SK-MEL-5 (cell line): ENCODE results near the gene VTI1B. TPM values are rescaled to one million over a fixed set of nuclear protein-coding genes. Genes with fewer than 3 reads are reported as not detected.
A peak's percentile ranks its signal among the peaks of the same experiment; 100 is the strongest.
"Not testable (repeated sequence)": the region's sequence is repeated elsewhere in the genome, so short reads cannot be mapped to it uniquely, and the experiment has no call there.

ENCODE experiments used
- DNase-seq: peaks from one replicate; pipeline ENCODE4 v3.0.0-alpha.2; 2016; ENCODE audit warnings: low read depth, low spot score
- in situ Hi-C: cut with HindIII; loops from 2 replicates; pipeline ENCODE4 v1.10.0; 2016; ENCODE audit warnings: low sequenced_read_pairs, high pct_unique_total_duplicates, low pct_unique_long_range_greater_than_20kb
- polyA plus RNA-seq, 2 experiments: library from polyadenylated mRNA; depleted of rRNA; stranded (reverse); fragments of >200 nt; gene quantifications; 2 replicates each; pipeline ENCODE4 v1.2.3, GENCODE V29; 2015
- total RNA-seq: library from RNA; depleted of rRNA; stranded (reverse); fragments of >200 nt; shearing (Covaris generic); gene quantifications from 2 replicates; pipeline ENCODE4 v1.2.3, GENCODE V29; 2014; rRNA removed

The VTI1B gene
- 52.5 and 72.1 TPM in 2 replicates for total RNA-seq
- 45.2 and 51.5 TPM in 2 replicates for polyA plus RNA-seq (2015; cell fraction: cytosol; rRNA removed)
- 12.7 and 24.5 TPM in 2 replicates for polyA plus RNA-seq (2015; cell fraction: nucleus; rRNA removed)

GRCh38 chr14:67674480-67675218, at the start of gene VTI1B:
TSS of gene VTI1B (minus strand) at chr14:67674632. CDS start at chr14:67674489, 143 bp downstream.
- peak; percentile 73 for DNase-seq
- in situ Hi-C loops: no loop called here

DNA sequence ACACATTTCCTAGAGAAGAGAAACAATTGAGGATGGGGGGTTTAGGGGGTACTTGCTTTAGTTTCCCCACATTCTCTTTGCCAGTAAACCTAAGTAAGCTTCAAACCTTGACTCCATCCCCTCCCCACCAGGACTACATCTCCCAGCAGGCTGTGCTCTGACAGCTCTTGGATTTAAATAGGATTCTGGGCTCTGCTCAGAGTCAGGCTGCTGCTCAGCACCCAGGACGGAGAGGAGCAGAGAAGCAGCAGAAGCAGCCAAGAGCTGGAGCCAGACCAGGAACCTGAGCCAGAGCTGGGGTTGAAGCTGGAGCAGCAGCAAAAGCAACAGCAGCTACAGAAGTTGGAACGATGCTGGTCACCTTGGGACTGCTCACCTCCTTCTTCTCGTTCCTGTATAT, 47.9 kb upstream of the VTI1B start:
- in situ Hi-C loops: no loop called here
- DNase-seq: peak; percentile 45

GRCh38 chr14:67721875-67722274, 47.4 kb upstream of the VTI1B start:
- in situ Hi-C loops: no loop called here
- DNase-seq: no peak

DNA sequence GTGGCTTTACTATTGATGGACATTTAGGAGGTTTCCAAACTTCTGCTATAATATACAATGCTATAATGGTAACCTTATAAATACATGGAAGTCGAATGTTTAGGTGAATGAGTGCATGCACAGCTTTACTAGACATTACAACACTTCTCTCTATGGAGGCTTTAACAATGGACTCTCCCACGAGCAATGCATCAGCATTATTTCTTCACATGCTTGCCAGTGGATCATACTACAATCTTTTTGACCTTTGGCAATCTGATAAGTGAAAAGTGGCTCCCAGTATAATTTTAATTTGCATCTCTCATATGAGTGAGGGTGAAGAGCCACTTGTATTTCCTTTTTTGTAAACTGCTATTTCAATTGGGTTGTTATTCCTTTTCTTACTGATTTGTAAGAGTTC, 45.4 kb upstream of the VTI1B start:
- in situ Hi-C loops: no loop called here
- peak; percentile 43 for DNase-seq

DNA sequence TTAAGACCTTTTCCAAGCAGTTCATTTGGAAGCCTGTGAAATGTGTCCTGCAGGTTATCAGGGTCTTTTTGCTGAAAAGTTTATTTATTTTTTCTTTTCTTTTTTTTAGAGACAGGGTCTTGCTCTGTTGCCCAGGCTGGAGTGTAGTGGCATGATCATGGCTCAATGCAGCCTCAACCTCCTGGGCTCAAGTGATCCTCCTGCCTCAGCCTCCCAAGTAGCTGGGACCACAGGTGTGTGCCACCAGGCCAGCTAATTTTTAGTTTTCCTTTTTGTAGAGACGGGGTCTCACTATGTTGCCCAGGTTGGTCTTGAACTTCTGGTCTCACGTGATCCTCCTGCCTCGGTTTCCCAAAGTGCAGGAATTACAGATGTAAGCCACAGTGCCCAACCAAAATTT, 45.0 kb upstream of the VTI1B start:
- in situ Hi-C loops, DNase-seq: not testable (repeated sequence)

GRCh38 chr14:67718265-67718664, 43.8 kb upstream of the VTI1B start:
- in situ Hi-C loops: no loop called here
- DNase-seq: no peak

GRCh38 chr14:67717048-67717447, 42.6 kb upstream of the VTI1B start:
- DNase-seq: no peak
- in situ Hi-C loops: no loop called here

DNA sequence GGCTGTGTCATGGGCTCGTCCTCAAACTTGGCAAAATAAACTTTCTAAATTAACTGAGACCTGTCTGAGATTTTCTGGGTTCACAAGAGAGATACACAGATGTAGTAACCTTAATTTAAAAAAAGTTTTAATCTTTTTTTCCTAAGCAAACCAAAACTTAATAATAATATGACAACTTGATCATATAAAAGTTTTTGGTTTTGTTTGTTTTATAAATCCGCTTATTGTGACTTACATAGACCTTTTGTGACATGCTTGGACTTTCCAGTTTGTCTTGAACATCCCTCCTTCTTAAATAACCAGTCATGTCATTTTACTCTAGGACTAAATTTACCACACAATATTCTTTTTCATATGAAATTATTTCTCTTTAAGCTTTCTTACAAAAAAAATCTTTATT, 35.8 kb upstream of the VTI1B start:
- no peak for DNase-seq

DNA sequence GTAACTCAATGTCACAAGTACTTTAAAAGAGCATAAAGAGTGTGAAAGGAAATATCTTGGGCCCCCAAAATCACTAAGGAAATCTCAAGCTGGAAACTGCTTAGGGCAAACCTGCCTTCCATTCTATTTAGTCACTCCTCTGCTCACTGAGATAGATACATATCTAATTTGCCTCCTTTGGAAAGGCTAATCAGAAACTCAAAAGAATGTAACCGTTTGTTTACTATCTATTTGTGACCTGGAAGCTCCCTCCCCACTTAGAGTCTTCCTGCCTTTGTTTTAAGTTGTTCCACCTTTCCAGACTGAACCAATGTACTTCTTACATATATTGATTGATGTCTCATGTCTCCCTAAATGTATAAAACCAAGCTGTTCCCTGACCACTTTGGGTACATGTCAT, 35.4 kb upstream of the VTI1B start:
- in situ Hi-C loops, DNase-seq: not testable (repeated sequence)

More for the DNA sequence above, 35.8 kb upstream of the VTI1B start:
- in situ Hi-C loops: no loop called here

DNA sequence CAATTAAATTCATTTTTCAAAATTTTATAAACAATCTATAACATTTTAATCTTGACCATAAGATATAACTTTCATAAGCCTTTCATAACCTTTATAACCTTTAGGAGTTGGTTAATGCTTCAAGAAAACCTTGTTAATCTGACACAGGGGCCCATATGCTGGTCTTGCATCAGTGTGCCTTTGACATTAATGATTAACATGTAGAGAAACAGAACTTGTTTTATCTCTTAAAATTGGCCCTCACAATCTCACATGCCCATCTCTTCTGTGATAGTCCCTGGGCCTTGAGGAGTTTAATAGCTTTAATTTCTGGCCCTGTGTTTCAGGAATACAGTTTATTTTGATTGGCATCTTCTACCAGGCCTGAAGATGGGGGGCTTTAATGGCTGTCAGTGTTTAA, 34.9 kb upstream of the VTI1B start:
- DNase-seq, in situ Hi-C loops: not testable (repeated sequence)

GRCh38 chr14:67705211-67705610, 30.8 kb upstream of the VTI1B start:
- in situ Hi-C loops: no loop called here

DNA sequence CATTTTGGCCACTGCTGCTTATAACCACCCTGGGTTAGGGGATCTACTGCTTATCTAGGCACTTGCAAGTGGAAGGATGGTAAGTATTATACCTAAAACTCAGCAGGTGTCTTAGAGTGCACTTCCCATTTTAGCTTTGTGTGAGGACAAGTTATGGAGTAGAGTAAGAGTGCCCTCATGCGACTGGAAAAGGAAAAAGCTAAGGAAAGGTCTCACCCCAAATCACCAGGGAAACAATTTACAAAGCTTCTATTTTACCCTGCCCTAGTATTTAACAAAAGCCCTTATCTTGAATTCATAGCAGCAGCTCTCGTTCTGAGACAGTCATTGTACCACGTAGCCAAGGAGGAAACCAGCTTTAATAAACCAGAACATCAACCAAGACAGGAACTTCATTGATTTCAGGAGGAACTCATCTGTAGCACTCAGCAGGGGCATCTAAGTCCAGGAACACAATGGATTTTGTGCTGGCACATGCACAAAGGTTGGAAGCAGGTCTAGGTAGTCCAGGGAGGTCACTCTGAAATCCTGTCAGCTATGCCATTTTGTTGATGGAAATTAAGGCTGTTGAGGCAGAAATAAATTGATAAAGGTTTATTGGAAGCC, 30.2 kb upstream of the VTI1B start:
- DNase-seq: peak; percentile 94
- in situ Hi-C loops: no loop called here

More at GRCh38 chr14:67705211-67705610, 30.8 kb upstream of the VTI1B start:
- DNase-seq: no peak

- no peak for DNase-seq
- in situ Hi-C loops: no loop called here
These were observed 29.6 kb upstream of the VTI1B start for GRCh38 chr14:67703997-67704396.

DNA sequence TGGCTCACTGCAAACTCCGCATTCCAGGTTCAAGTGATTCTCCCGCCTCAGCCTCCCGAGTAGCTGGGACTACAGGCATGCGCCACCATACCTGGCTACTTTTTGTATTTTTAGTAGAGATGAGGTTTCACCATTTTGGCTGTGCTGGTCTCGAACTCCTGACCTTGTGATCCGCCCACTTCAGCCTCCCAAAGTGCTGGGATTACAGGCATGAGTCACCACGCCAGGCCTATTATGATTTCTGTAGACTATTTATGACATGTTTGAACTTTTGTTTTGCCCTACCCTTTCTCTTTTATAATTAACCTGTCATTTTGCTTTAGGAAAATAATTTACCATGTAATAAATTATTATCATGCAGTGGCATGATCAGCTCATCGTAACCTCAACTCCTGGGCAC, 27.1 kb upstream of the VTI1B start, which contains the start of gene RDH12:
Gene RDH12 (plus strand): TSS at position 395 of the 400 bp plus-strand sequence. CDS start 20,757 bp downstream, outside the sequence.
- DNase-seq, in situ Hi-C loops: not testable (repeated sequence)

DNA sequence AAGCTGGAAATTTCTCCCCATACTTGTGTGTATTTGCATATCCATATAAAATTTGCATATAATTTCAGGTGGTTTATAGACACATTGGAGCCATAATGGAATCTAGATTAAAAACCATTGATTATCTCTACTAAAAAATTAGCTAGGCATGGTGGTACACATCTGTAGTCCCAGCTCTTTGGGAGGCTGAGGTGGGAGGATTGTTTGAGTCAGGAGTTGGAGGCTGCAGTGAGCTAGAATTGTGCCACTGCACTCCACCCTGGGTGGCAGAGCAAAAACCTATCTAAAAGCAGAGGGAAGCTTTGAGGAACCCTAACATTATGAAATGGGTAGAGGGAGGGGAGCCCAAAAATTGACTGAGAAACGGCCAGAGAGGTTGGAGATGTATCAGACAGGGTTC, 23.7 kb upstream of the VTI1B start:
- in situ Hi-C loops: no loop called here
- no peak for DNase-seq

- in situ Hi-C loops: no loop called here
These were observed 22.6 kb upstream of the VTI1B start for GRCh38 chr14:67697006-67697405.

DNA sequence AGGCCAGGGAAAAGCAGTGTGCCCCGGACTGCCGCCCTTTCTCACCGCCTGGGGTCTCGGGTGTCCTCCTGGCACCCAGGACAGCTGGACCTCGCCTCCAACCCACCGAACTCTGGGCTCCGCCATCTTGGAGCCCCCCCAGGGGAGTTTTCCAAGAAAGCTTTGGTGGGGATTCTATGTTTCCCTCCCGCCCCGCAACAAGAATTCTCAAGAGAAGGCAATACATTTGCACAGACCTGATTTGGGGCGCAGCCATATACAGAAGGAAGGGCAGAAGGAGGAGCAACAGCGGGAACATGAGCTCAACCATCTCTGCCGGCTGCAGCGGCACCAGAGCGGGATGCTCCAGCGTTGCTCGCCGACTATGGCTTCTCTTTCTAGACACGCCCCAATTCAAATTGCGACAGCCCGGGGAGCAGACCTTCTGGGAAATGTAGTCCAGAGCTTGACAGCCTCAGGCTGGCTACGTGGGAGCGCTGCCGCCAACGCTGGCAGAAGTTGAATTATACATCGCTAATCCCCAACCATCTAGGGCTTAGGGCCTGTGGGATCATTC, 21.0 kb upstream of the VTI1B start, which contains the start of gene RDH11:
Gene RDH11 (minus strand): TSS at position 371 of the 556 bp plus-strand sequence. CDS start 61 bp downstream, at position 310.
- peak; percentile 94 for DNase-seq
- in situ Hi-C loops: no loop called here

More at GRCh38 chr14:67697006-67697405, 22.6 kb upstream of the VTI1B start:
- DNase-seq: no peak

DNA sequence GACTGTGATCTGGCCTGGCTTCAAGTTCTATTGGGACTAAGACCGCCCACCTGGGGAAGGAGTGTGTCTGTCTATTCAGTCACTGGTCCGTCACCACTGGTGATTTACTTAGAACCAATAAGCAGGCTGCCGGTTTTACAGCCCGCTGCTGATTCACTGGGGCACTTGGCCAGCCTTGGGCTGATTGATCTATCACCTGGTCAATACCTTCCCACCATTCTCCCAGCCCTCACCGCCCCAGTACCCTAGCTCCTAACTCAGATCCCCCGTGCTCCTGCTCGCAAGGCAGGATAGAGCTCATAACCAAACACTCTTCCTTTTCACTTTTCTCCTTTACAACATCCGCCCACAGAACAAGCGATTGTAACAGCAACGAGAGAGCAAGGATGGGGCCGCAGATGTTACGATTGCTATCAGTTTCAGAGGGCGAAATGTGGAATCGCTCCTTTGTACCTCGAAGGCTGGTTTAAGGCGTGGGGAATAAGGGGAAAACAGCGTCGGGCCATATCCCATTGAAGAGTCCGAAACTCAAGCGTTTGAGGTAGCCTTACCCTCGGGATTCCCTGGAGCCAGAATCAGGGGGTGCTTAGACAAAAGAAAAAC, 20.5 kb upstream of the VTI1B start:
- in situ Hi-C loops: no loop called here
- peak; percentile 81 for DNase-seq
